Bronchial epithelial cell (primary cell): ENCODE data around the gene IPP. TPM values are rescaled to one million over a fixed set of nuclear protein-coding genes. Genes with fewer than 3 reads are reported as not detected.

Experiments
- DNase-seq: peaks from one replicate; pipeline ENCODE4 v3.0.0-alpha.2; 2010; ENCODE audit warnings: low read depth
- FAIRE-seq: peaks from 2 replicates; lab custom pipeline; 2011; peaks lifted over from hg19 to GRCh38; lab: Jason Lieb, UNC
- H3K27me3 ChIP-seq: 2 replicates; pipeline ENCODE4 v1.5.1; 2011; ENCODE audit warnings: low read length; ENCODE audit not compliant: control insufficient read depth, insufficient read depth
- H3K36me3 ChIP-seq: 2 replicates; pipeline ENCODE4 v1.5.1; 2011; ENCODE audit warnings: low read length; ENCODE audit not compliant: control insufficient read depth, insufficient read depth
- H3K4me3 ChIP-seq: 2 replicates; pipeline ENCODE4 v1.5.1; 2011; ENCODE audit warnings: mild to moderate bottlenecking, low read depth, low read length, control low read depth
- CTCF ChIP-seq: IDR thresholded peaks from 2 replicates; pipeline ENCODE4 v1.5.1; 2011; ENCODE audit warnings: mild to moderate bottlenecking, moderate library complexity, low read length, control low read depth, inconsistent platforms; ENCODE audit not compliant: insufficient read depth, severe bottlenecking
- total RNA-seq: library from RNA; depleted of rRNA; stranded (reverse); fragments of >200 nt; gene quantifications from 2 replicates; pipeline ENCODE4 v1.2.1, GENCODE V29; 2014

The IPP gene
- total RNA-seq = 9.7 and 13.7 TPM in 2 replicates

- TF ChIP-seq CTCF = peak; percentile 56
- DNase-seq (peak; percentile 93), FAIRE-seq (no peak)
- H3K4me3 ChIP-seq = peak within 1 kb of the TSS; percentile 64
- H3K27me3 ChIP-seq = no peaks in the 10 kb centered on the region
- no peaks in the 10 kb centered on the region for H3K36me3 ChIP-seq
Measured at GRCh38 chr1:45750298-45751038, at the start of gene IPP. Gene IPP (minus strand): TSS chr1:45750653. CDS start chr1:45746411, 4,242 bp downstream.

- TF ChIP-seq CTCF = no peak
- no peaks in the 10 kb centered on the region for H3K27me3 ChIP-seq
- DNase-seq = no peak
- no peaks in the 10 kb centered on the region for H3K36me3 ChIP-seq
- no peak overlapping the region for H3K4me3 ChIP-seq
- no peak for FAIRE-seq
Measured at GRCh38 chr1:45796946-45797345, 46.5 kb upstream of the IPP start.

- H3K4me3 ChIP-seq = no peak overlapping the region
- DNase-seq = no peak
- H3K27me3 ChIP-seq = no peaks in the 10 kb centered on the region
- no peak for FAIRE-seq
- H3K36me3 ChIP-seq = no peaks in the 10 kb centered on the region
- no peak for TF ChIP-seq CTCF
Measured at GRCh38 chr1:45796381-45796780, 45.9 kb upstream of the IPP start.

- no peak overlapping the region for H3K4me3 ChIP-seq
- no peaks in the 10 kb centered on the region for H3K27me3 ChIP-seq
- H3K36me3 ChIP-seq = no peaks in the 10 kb centered on the region
- DNase-seq (no peak), FAIRE-seq (no peak)
- no peak for TF ChIP-seq CTCF
Measured at GRCh38 chr1:45793942-45794604, 43.6 kb upstream of the IPP start.

- Histone ChIP-seq H3K4me3 (no peak overlapping the region), H3K27me3 (no peaks in the 10 kb centered on the region), H3K36me3 (no peaks in the 10 kb centered on the region)
- FAIRE-seq = no peak
- no peak for DNase-seq
- no peak for TF ChIP-seq CTCF
Measured at GRCh38 chr1:45792744-45793143, 42.3 kb upstream of the IPP start.
